Endothelial cell of umbilical vein (primary cell): ENCODE results near the gene CRP. TPM values are rescaled to one million over a fixed set of nuclear protein-coding genes. Genes with fewer than 3 reads are reported as not detected.
"Not testable (repeated sequence)": the region's sequence is repeated elsewhere in the genome, so short reads cannot be mapped to it uniquely, and the experiment has no call there.

Source experiments
- BruUV-seq: library from RNA; stranded (reverse); fragments of 400-500 nt; replicated peaks from 2 replicates; lab custom pipeline; 2021; lab: Mats Ljungman, UMichigan
- CTCF ChIA-PET: fragments of 300-600, 350-600 bp; sonication (Branson Sonifier 250); formaldehyde crosslinking; loops from one replicate; lab custom pipeline; 2021; ENCODE audit warnings: antibody characterized with exemption, inconsistent platforms; lab: Charles Lee
- POLR2A ChIA-PET: fragments of 300-600, 350-600 bp; sonication (Branson Sonifier 250); formaldehyde crosslinking; loops from one replicate; lab custom pipeline; 2021; ENCODE audit warnings: antibody characterized with exemption, inconsistent platforms; lab: Charles Lee
- DNase-seq: peaks from one replicate; pipeline ENCODE4 v3.0.0-alpha.2; 2011; ENCODE audit warnings: low read depth, low spot score
- FAIRE-seq: peaks from 2 replicates; lab custom pipeline; 2011; peaks lifted over from hg19 to GRCh38; lab: Jason Lieb, UNC
- H2AFZ ChIP-seq: 2 replicates; pipeline ENCODE4 v1.6.0; 2012; ENCODE audit warnings: low read depth, low read length, control low read depth, inconsistent platforms
- H3K27ac ChIP-seq: 2 replicates; pipeline ENCODE4 v1.5.1; 2011; ENCODE audit warnings: low read depth, mild to moderate bottlenecking, control low read depth, low read length, moderate library complexity; ENCODE audit not compliant: insufficient read depth
- H3K27me3 ChIP-seq, 2 experiments: 2 replicates each; pipeline versions ENCODE4 v1.6.0 to v1.6.1; 2011; ENCODE audit warnings: low read length in 2 of 2, mixed read lengths in 1 of 2; ENCODE audit not compliant: control insufficient read depth in 2 of 2, insufficient read depth in 2 of 2
- H3K36me3 ChIP-seq, 2 experiments: 2 replicates in 1 of 2; 3 replicates in 1 of 2; pipeline ENCODE4 v1.5.1; 2011; ENCODE audit warnings: low read length in 2 of 2, mild to moderate bottlenecking in 1 of 2, moderate library complexity in 1 of 2; ENCODE audit not compliant: control insufficient read depth in 2 of 2, insufficient read depth in 2 of 2; ENCODE audit errors: extremely low read depth in 1 of 2
- H3K4me1 ChIP-seq: 3 replicates; pipeline ENCODE4 v1.5.1; 2011; ENCODE audit warnings: mild to moderate bottlenecking, low read length; ENCODE audit not compliant: control insufficient read depth, insufficient read depth; ENCODE audit errors: extremely low read depth
- H3K4me2 ChIP-seq: 2 replicates; pipeline ENCODE4 v1.6.1; 2011; ENCODE audit warnings: low read length, control low read depth, mixed read lengths; ENCODE audit not compliant: insufficient read depth
- H3K4me3 ChIP-seq, 3 experiments: fragments of 200-600 bp in 1 of 3; sonication (generic), shearing (Covaris generic) in 1 of 3; replicated peaks in 1 of 3; 2 replicates each; pipeline ENCODE4 v1.5.1; 2011 to 2016; ENCODE audit warnings: control low read depth in 3 of 3, low read length in 3 of 3, mild to moderate bottlenecking in 2 of 3, inconsistent platforms in 1 of 3, low read depth in 1 of 3, moderate library complexity in 1 of 3; ENCODE audit not compliant: insufficient read depth in 1 of 3
- H3K79me2 ChIP-seq: 2 replicates; pipeline ENCODE4 v1.6.0; 2012; ENCODE audit warnings: low read length, inconsistent platforms; ENCODE audit not compliant: control insufficient read depth, insufficient read depth
- H3K9ac ChIP-seq: replicated peaks from 2 replicates; pipeline ENCODE3; 2011; ENCODE audit warnings: low read length, control low read depth; ENCODE audit not compliant: insufficient read depth; ENCODE audit errors: extremely low read depth
- H3K9me1 ChIP-seq: replicated peaks from 3 replicates; pipeline ENCODE4 v1.6.0; 2011; ENCODE audit warnings: mild to moderate bottlenecking, low read length; ENCODE audit not compliant: control insufficient read depth, insufficient read depth; ENCODE audit errors: extremely low read depth
- H3K9me3 ChIP-seq: replicated peaks from 2 replicates; pipeline ENCODE4 v1.5.1; 2012; ENCODE audit warnings: low read length, inconsistent platforms; ENCODE audit not compliant: control insufficient read depth, insufficient read depth
- H4K20me1 ChIP-seq: replicated peaks from 2 replicates; pipeline ENCODE3; 2011; ENCODE audit warnings: mild to moderate bottlenecking, low read length; ENCODE audit not compliant: control insufficient read depth, insufficient read depth; ENCODE audit errors: extremely low read depth
- CTCF ChIP-seq, 2 donors: IDR thresholded peaks; 1 replicate in 1 of 2; 2 replicates in 1 of 2; pipeline ENCODE4 v1.5.1; 2011; ENCODE audit warnings: low read length in 2 of 2, mild to moderate bottlenecking in 2 of 2, moderate library complexity in 2 of 2, control low read depth in 1 of 2, inconsistent platforms in 1 of 2, low read depth in 1 of 2; ENCODE audit not compliant: insufficient read depth in 1 of 2; ENCODE audit errors: extremely low read depth in 1 of 2
- EZH2 ChIP-seq: IDR thresholded peaks from 2 replicates; pipeline ENCODE4 v1.6.1; 2012; ENCODE audit warnings: borderline replicate concordance, low read depth, mild to moderate bottlenecking, moderate library complexity, low read length, inconsistent platforms; ENCODE audit not compliant: severe bottlenecking
- FOS ChIP-seq: IDR thresholded peaks from 2 replicates; pipeline ENCODE4 v1.6.1; 2011; ENCODE audit warnings: mild to moderate bottlenecking, low read length, moderate library complexity, borderline replicate concordance; ENCODE audit not compliant: insufficient read depth
- GATA2 ChIP-seq: IDR thresholded peaks from 2 replicates; pipeline ENCODE4 v1.7.0; 2011; ENCODE audit warnings: low read depth, mild to moderate bottlenecking, moderate library complexity, mixed read lengths, low read length; ENCODE audit not compliant: insufficient read length, insufficient read depth
- JUN ChIP-seq: IDR thresholded peaks from 2 replicates; pipeline ENCODE4 v1.6.1; 2011; ENCODE audit warnings: borderline replicate concordance, low read depth; ENCODE audit not compliant: insufficient read length, insufficient read depth
- MAX ChIP-seq: IDR thresholded peaks from 2 replicates; pipeline ENCODE4 v1.6.1; 2011; ENCODE audit not compliant: insufficient read depth, insufficient read length
- MYC ChIP-seq: IDR thresholded peaks from one replicate; pipeline ENCODE4 v1.6.1; 2011; ENCODE audit warnings: mild to moderate bottlenecking, low read depth, low read length
- POLR2A ChIP-seq: IDR thresholded peaks from 2 replicates; pipeline ENCODE4 v1.6.1; 2012; ENCODE audit warnings: low read depth, mild to moderate bottlenecking, control low read depth, low read length
- POLR2AphosphoS5 ChIP-seq: IDR thresholded peaks from 2 replicates; pipeline ENCODE4 v1.6.1; 2012; ENCODE audit warnings: low read depth, mild to moderate bottlenecking, control low read depth, low read length, moderate library complexity; ENCODE audit not compliant: insufficient read depth
- dilution Hi-C: fragments of 300-500 bp; cut with MboI; formaldehyde crosslinking; loops from one replicate; pipeline ENCODE4 v1.15.0; 2019; ENCODE audit warnings: low sequenced_read_pairs; ENCODE audit not compliant: extremely low pct_ligation_motif_present
- intact Hi-C: fragments of 100-400 bp; cut with micrococcal nuclease; formaldehyde crosslinking; loops from one replicate; pipeline ENCODE4 v1.10.0; 2022
- polyA plus RNA-seq, 4 experiments: library from polyadenylated mRNA; depleted of rRNA in 3 of 4; stranded (reverse) in 3 of 4; unstranded in 1 of 4; fragments of >200 nt; gene quantifications; 2 replicates each; pipeline versions ENCODE4 v1.2.1 to v1.2.3, GENCODE V29; 2011 to 2012; ENCODE audit warnings: missing spikeins in 1 of 4
- total RNA-seq: library from RNA; stranded (reverse); gene quantifications from 2 replicates; pipeline ENCODE4 v1.2.3, GENCODE V29; 2021

Gene CRP
- total and polyA plus RNA-seq, 2 donors (not counting 3 experiments of a cell fraction or from before 2014, with no cell fraction given), result not detected

GRCh38 chr1:159678939-159679338, 35.5 kb downstream of the CRP start:
- ChIA-PET CTCF (interaction anchor here (0.8 kb wide), 1 partner anchor 81 kb away, joined by 3 read pairs; no protein-coding TSS in a partner anchor), POLR2A (interaction anchor here (1.2 kb wide), 1 partner anchor 84 kb away, joined by 4 read pairs; no protein-coding TSS in a partner anchor)
- DNase-seq (peak; percentile 88), FAIRE-seq (no peak)
- no peaks in the 10 kb centered on the region for H3K4me1 ChIP-seq
- no peak overlapping the region for H3K4me3 ChIP-seq
- H3K36me3 ChIP-seq, result no peaks in the 10 kb centered on the region
- H3K9ac ChIP-seq, result no peak overlapping the region
- H3K9me3 ChIP-seq, result no peaks in the 10 kb centered on the region
- no TSS peak for BruUV-seq
- intact Hi-C loops (no loop called here), dilution Hi-C loops (no loop called here)
- H3K27ac ChIP-seq, result no peak overlapping the region
- no peak overlapping the region for H2AFZ ChIP-seq
- H3K9me1 ChIP-seq, result no peaks in the 10 kb centered on the region
- no peaks in the 10 kb centered on the region for H4K20me1 ChIP-seq
- no peak overlapping the region for H3K4me2 ChIP-seq
- peak; percentile 88 for TF ChIP-seq GATA2
- peak; percentile 64 for TF ChIP-seq FOS
- no peak for TF ChIP-seq MYC
- peak; percentile 56 for TF ChIP-seq JUN
- H3K79me2 ChIP-seq, result no peaks in the 10 kb centered on the region
- no peaks in the 10 kb centered on the region for H3K27me3 ChIP-seq

GRCh38 chr1:159675046-159675445, 39.3 kb downstream of the CRP start:
- dilution Hi-C loops, result no loop called here
- Histone ChIP-seq H3K4me2 (no peak overlapping the region), H3K9ac (no peak overlapping the region), H3K27ac (no peak overlapping the region), H3K4me1 (no peaks in the 10 kb centered on the region), H4K20me1 (no peaks in the 10 kb centered on the region), H3K9me3 (no peaks in the 10 kb centered on the region), H2AFZ (no peak overlapping the region), H3K79me2 (no peaks in the 10 kb centered on the region), H3K4me3 (no peak overlapping the region), H3K27me3 (no peaks in the 10 kb centered on the region), H3K36me3 (no peaks in the 10 kb centered on the region), H3K9me1 (no peaks in the 10 kb centered on the region)
- TF ChIP-seq FOS (no peak), EZH2 (no peak), CTCF (IDR thresholded peaks at IDR 0.05; ENCODE audit: extremely low read depth in 1 of 2, insufficient read depth in 1 of 2, low read depth in 1 of 2, low read length in 2 of 2) (no peak), POLR2A (no peak), JUN (no peak), POLR2AphosphoS5 (no peak), GATA2 (no peak), MAX (no peak), MYC (no peak)
- no TSS peak for BruUV-seq
- ChIA-PET POLR2A (no interaction called here), CTCF (no interaction called here)
- DNase-seq (no peak), FAIRE-seq (no peak)
- intact Hi-C loops, result no loop called here

- FAIRE-seq, H3K4me2 ChIP-seq, H3K36me3 ChIP-seq, H3K4me3 ChIP-seq, H3K27ac ChIP-seq, H4K20me1 ChIP-seq, H3K9me3 ChIP-seq, dilution Hi-C loops, DNase-seq, BruUV-seq, H3K9me1 ChIP-seq, H3K27me3 ChIP-seq, H3K4me1 ChIP-seq, CTCF ChIA-PET, H3K79me2 ChIP-seq, H3K9ac ChIP-seq, POLR2A ChIA-PET, H2AFZ ChIP-seq, intact Hi-C loops: not testable (repeated sequence)
Observed at GRCh38 chr1:159672390-159672789, 42.0 kb downstream of the CRP start.
